COLO829 (cell line): ENCODE data around the gene REM1.

Experiments used
- DNase-seq: peaks from one replicate; pipeline ENCODE4 v3.0.0; 2012; ENCODE audit warnings: low spot score

Gene REM1

DNA sequence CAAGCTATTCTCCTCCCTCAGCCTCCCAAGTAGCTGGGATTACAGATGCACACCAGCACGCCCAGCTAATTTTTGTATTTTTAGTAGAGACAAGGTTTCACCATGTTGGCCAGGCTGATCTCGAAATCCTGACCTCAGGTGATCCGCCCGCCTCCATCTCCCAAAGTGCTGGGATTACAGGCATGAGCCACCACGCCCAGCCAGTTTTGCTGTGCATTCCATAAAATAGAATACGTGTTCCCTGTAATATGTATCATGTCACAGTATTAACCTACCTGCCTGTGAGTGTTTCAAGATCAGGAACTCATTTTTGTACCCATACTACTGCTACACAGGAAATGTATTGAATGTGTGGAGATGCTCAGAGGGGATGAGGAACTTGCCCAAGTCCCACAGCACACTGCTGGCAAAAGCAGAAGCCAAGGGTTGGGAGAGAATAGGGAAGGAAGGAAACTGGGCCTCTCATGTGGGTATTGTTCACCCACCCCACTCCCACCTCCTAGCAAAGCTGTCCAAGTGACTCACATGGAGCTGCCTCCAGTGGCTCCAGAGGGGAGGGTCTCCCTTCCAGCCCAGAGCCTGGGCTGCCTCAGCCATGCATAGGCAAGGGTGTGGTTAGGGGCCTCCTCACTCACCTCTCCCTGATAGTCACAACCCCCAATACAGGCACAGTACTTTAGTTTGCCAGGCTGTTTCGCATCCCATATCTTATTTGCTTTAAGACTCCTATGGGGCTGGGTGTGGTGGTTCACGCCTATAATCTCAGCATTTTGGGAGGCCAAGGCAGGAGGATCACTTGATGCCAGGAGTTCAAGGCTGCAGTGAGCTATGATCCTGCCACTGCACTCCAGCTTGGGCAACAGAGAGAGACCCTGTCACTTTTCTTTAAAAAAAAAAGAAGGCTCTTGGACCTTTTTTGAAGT, 48.5 kb downstream of the REM1 start:
- no peak for DNase-seq

DNA sequence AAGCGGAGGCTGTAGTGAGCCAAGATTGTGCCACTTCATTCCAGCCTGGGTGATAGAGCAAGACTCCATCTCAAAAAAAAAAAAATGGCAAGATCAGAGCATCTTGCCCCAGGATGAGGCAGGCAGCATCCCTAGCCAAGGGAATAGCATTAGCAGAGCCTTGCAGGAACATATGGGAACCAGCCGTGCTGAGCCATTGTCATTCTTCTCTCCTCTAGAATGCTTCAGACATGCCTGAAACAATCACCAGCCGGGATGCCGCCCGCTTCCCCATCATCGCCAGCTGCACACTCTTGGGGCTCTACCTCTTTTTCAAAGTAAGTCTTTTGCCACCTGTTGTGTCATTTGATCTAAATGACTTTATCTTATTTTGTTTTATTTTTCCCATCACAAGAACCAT, 52.2 kb downstream of the REM1 start:
- DNase-seq: no peak
